ENCODE measurements around the gene PHLDB1. TPM values are rescaled to one million over a fixed set of nuclear protein-coding genes. Genes with fewer than 3 reads are reported as not detected.

PHLDB1 gene
- total RNA-seq, 4 donors from 2014 or later: 51.9 to 77.4 (median 70.2) TPM

- H3K4me3 ChIP-seq (ENCODE audit: low read depth, poor library complexity, severe bottlenecking): no peak overlapping the region
- 85 to 86% methylated on average over 5 of the region's 5 CpGs for WGBS, 2 donors
- peak in 1 of 2 donors; percentile 48 for DNase-seq (ENCODE audit: low spot score in 2 of 2)
- intact Hi-C loops (cut with DNase I; ENCODE audit: low total_unique reads): no loop called here
- TF ChIP-seq POLR2A (IDR thresholded peaks at IDR 0.05): no peak
- TF ChIP-seq CTCF (IDR thresholded peaks at IDR 0.05): no peak
These were observed 59.0 kb downstream of the PHLDB1 start for GRCh38 chr11:118666371-118666770.

DNA sequence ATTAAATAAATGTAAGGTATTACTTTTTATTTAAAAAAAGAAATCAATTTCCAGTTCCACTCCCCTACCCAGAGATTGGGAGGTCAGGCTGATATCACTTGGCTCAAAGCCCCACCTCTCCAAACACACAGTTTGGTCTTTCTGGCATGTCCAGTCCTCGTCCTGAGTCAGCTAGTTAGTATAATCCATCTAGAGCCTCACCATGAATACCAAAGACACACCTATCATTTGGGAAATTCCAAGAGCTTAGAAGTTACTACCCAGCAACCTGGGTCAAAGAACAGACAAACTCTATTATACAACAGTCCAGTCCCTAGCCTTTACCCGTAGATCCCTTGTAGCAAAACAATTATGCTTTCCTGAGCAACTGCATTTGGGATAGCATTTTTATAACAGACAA lies 62.6 kb downstream of the PHLDB1 start:
- DNase-seq (ENCODE audit: low spot score in 2 of 2): no peak
- TF ChIP-seq POLR2A (IDR thresholded peaks at IDR 0.05) (no peak), CTCF (IDR thresholded peaks at IDR 0.05) (no peak)
- WGBS, 2 donors: 71 to 75% methylated on average over 2 of the region's 2 CpGs
- intact Hi-C loops (cut with DNase I; ENCODE audit: low total_unique reads): no loop called here
- H3K4me3 ChIP-seq (ENCODE audit: low read depth, poor library complexity, severe bottlenecking): no peak overlapping the region

DNA sequence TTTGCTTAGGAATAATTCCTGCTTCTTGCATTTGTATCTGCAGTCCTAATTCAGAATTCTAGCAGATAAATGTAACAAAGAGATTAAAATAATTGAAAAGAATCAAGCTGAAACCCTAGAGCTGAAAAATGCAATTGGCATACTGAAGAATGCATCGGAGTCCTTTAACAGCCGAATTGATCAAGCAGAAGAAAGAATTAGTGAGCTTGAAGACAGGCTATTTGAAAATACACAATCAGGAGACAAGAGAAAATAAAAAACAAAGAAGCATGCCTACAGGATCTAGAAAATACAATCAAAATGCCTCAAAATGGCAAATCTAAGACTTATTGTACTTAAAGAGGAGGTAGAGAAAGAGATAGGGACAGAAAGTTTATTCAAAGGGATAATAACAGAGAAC lies 63.8 kb downstream of the PHLDB1 start:
- intact Hi-C loops (cut with DNase I; ENCODE audit: low total_unique reads): no loop called here
- DNase-seq (ENCODE audit: low spot score in 2 of 2): no peak
- TF ChIP-seq CTCF (IDR thresholded peaks at IDR 0.05) (no peak), POLR2A (IDR thresholded peaks at IDR 0.05) (no peak)
- H3K4me3 ChIP-seq (ENCODE audit: low read depth, poor library complexity, severe bottlenecking): no peak overlapping the region
- WGBS, 2 donors: 95 to 97% methylated on average over 2 of the region's 2 CpGs

DNA sequence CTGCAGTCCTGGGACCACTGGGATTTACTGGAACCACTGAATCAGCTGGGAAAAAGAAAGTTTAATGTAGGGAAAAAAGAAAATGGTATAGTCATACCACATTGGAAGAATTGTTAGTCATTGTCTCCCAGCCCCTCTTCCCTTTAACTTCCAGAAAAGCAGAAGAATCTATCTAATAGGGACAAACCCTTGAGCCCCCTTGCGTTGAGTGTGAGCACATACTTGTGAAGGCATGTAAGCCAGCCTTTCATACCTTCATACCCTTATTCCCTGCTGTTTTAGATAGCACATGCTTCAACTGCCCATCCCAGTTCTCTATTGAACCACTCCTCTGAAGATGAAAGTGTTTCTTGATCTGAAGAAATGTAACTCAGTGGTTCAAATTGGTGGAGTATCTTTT lies 65.4 kb downstream of the PHLDB1 start:
- 64 to 72% methylated on average over 1 of the region's 1 CpG for whole genome bisulfite sequencing, 2 donors
- DNase-seq (ENCODE audit: low spot score in 2 of 2): no peak
- intact Hi-C loops (cut with DNase I; ENCODE audit: low total_unique reads): no loop called here

DNA sequence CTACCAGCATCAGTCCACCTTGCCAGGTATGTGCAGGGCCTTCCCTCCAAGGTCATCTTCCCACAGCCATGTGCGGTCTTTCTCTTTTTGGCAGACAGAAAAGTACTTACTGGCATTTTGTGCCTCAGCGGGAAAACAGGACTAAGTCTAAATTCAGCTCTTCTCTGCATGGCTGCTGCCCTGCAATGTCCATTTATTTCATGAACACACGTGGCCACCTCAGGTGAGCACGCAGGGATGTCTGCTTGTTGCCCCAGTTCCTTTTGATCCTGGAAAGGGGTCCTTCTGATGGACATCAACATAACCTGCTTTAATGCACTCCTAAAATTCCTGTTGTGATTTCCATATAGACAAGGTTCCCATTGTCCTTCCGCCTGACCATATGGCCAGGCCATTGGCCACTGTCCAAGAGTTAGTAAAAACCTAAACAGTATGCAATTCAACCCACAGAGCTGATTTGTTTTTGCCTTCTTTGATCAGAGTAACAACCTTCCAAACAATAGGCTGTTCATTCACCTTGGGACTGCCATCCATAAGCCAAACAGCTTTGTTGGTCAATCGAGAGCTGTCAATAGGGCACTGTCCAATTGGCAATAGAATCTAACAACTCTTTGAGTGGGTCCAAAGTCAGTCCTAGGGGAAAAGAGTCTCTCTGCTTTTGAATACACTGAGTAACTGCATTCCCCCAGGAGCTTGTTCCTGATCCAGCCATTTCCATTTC lies 66.1 kb downstream of the PHLDB1 start:
- H3K4me3 ChIP-seq (ENCODE audit: low read depth, poor library complexity, severe bottlenecking): no peak overlapping the region
- no peak for DNase-seq (ENCODE audit: low spot score in 2 of 2)
- 81 to 88% methylated on average over 6 of the region's 6 CpGs for WGBS, 2 donors
- TF ChIP-seq POLR2A (IDR thresholded peaks at IDR 0.05): no peak
- TF ChIP-seq CTCF (IDR thresholded peaks at IDR 0.05): no peak
- intact Hi-C loops (cut with DNase I; ENCODE audit: low total_unique reads): no loop called here

More for the DNA sequence above, 65.4 kb downstream of the PHLDB1 start:
- H3K4me3 ChIP-seq (ENCODE audit: low read depth, poor library complexity, severe bottlenecking): no peak overlapping the region
- no peak for TF ChIP-seq CTCF (IDR thresholded peaks at IDR 0.05)
- no peak for TF ChIP-seq POLR2A (IDR thresholded peaks at IDR 0.05)

GRCh38 chr11:118674082-118674435 lies 66.6 kb downstream of the PHLDB1 start:
- 74 to 93% methylated on average over 1 of the region's 1 CpG for WGBS, 2 donors
- intact Hi-C loops (cut with DNase I; ENCODE audit: low total_unique reads): no loop called here
- no peak for DNase-seq (ENCODE audit: low spot score in 2 of 2)
- H3K4me3 ChIP-seq (ENCODE audit: low read depth, poor library complexity, severe bottlenecking): no peak overlapping the region
- no peak for TF ChIP-seq POLR2A (IDR thresholded peaks at IDR 0.05)
- no peak for TF ChIP-seq CTCF (IDR thresholded peaks at IDR 0.05)

All from lower leg skin (tissue), 4 donors.